ENCODE measurements around the gene RHBDD2.
A peak's percentile ranks its signal among the peaks of the same experiment; 100 is the strongest.

Gene RHBDD2

DNA sequence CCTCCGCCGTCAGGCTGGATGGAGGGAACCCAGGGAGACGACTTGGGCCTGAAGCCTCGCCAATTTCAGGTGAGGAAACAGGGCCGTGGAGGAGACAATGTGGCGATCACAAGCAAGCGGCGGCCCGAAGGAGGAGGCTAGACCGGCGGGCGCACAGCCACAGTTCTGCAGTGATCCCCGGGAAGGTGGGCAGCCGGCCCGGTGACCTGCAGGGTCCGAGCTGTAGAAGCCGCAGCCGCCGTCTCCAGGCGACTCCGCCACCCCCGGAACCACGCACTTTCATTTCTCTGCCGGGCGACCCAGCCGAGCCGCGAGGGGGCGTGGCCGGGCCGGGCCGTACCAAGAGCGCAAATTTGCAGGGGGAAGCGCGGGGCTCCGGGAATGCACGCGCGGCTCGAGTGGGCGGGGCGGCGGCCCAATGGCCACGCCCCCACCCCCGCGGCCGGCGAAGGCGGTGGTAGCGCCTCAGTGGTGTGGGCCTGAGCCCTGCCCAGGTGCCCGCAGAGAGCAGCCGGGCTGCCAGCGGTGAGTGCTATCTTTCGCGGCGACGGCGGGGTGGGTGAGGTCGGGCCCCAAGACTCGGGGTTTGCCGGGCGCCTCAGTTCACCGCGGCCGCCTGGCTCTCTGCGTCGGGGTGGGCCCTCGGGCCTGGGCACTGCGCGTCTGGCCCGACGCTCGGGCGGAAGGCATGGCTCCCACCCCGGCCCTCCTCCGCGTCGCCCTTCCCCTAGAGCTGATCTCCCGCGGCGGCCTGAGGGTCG, 36.0 kb downstream of the RHBDD2 start, which contains the start of gene POR:
TSS of gene POR (plus strand) at position 501 of the 761 bp plus-strand sequence. CDS start 38,847 bp downstream, outside the sequence.
- peak within 1 kb of the TSS; percentile 90 for H3K4me2 ChIP-seq (ENCODE audit: low read length)
- no peaks in the 10 kb centered on the region for H3F3A ChIP-seq (ENCODE audit: insufficient read depth, low read length)
- H3K36me3 ChIP-seq (ENCODE audit: insufficient read depth, low read length): no peaks in the 10 kb centered on the region; the same call in 1 of the 2 replicates
- H2AFZ ChIP-seq (ENCODE audit: low read length): no peak within 1 kb of the TSS
- H3K9ac ChIP-seq (ENCODE audit: low read length): peak within 1 kb of the TSS; percentile 73
- H3K27me3 ChIP-seq (ENCODE audit: insufficient read depth, low read length): no peaks in the 10 kb centered on the region; the same call in 1 of the 2 replicates
- H3K79me2 ChIP-seq (ENCODE audit: insufficient read depth, low read length): peaks cover 4% of the 10 kb centered on the region; the same call in 1 of the 2 replicates
- H3K27ac ChIP-seq (ENCODE audit: low read depth, low read length, poor library complexity, severe bottlenecking): peak within 1 kb of the TSS; percentile 6
- peaks cover 22% of the 10 kb centered on the region for H3K4me1 ChIP-seq (ENCODE audit: insufficient read depth, low read length, severe bottlenecking)
- no peak for TF ChIP-seq EZH2 (IDR thresholded peaks at IDR 0.05; ENCODE audit: borderline replicate concordance, low read length)
- TF ChIP-seq, protein P1, sequence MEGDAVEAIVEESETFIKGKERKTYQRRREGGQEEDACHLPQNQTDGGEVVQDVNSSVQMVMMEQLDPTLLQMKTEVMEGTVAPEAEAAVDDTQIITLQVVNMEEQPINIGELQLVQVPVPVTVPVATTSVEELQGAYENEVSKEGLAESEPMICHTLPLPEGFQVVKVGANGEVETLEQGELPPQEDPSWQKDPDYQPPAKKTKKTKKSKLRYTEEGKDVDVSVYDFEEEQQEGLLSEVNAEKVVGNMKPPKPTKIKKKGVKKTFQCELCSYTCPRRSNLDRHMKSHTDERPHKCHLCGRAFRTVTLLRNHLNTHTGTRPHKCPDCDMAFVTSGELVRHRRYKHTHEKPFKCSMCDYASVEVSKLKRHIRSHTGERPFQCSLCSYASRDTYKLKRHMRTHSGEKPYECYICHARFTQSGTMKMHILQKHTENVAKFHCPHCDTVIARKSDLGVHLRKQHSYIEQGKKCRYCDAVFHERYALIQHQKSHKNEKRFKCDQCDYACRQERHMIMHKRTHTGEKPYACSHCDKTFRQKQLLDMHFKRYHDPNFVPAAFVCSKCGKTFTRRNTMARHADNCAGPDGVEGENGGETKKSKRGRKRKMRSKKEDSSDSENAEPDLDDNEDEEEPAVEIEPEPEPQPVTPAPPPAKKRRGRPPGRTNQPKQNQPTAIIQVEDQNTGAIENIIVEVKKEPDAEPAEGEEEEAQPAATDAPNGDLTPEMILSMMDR (IDR thresholded peaks at IDR 0.05; ENCODE audit: low read length): no peak
- no peaks in the 10 kb centered on the region for H4K20me1 ChIP-seq (ENCODE audit: insufficient read depth, low read length)
- H3K9me2 ChIP-seq (ENCODE audit: low read depth, low read length): no peaks in the 10 kb centered on the region
- peak within 1 kb of the TSS; percentile 78 for H3K4me3 ChIP-seq (ENCODE audit: low read depth, low read length, poor library complexity, severe bottlenecking)
- H3K9me3 ChIP-seq (ENCODE audit: low read length): no peaks in the 10 kb centered on the region

DNA sequence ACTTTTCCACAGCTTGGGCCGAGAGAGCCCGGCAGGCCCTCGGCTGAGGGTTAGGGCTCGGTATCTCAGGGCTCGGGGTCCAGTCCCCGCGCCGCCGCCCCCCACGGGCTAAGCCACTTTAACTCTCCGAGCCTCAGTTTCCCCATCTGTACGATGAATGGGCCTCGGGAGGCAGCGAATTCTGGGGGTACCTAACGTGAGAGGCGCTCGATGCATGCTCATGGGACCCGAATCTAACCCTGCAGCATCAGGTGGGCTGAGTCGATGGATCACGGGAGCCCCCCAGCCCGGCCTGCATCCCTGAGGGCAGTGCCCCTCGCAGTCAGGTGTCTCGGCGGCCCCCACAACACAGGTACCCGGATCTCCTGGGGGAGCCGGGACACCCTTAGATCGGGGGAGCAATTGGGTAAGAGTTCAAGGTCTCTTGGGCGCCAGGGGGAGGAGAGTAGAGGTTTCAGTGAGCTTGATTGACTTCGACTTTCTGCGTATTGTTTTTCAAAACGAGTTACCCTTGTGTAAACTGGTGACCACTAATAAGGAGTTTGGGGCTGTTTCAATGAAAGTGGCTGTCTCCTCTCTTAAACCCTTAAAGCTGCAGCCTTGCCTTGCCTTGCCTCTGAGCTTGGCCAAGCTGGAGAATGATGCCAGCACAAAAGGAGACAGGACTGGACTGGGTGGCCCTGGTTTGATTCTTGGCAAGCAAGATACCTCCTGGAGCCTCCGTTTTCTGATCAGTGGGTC, 36.8 kb downstream of the RHBDD2 start:
- Histone ChIP-seq H3K9me2 (ENCODE audit: low read depth, low read length) (no peaks in the 10 kb centered on the region), H3K4me2 (ENCODE audit: low read length) (peak overlapping the region; percentile 90), H3K9me3 (ENCODE audit: low read length) (no peaks in the 10 kb centered on the region), H3K9ac (ENCODE audit: low read length) (peak overlapping the region; percentile 73), H3K36me3 (ENCODE audit: insufficient read depth, low read length) (no peaks in the 10 kb centered on the region; the same call in 1 of the 2 replicates), H3K27me3 (ENCODE audit: insufficient read depth, low read length) (no peaks in the 10 kb centered on the region), H3K4me3 (ENCODE audit: low read depth, low read length, poor library complexity, severe bottlenecking) (peak overlapping the region; percentile 78), H3K27ac (ENCODE audit: low read depth, low read length, poor library complexity, severe bottlenecking) (no peak overlapping the region), H4K20me1 (ENCODE audit: insufficient read depth, low read length) (no peaks in the 10 kb centered on the region), H2AFZ (ENCODE audit: low read length) (no peak overlapping the region), H3F3A (ENCODE audit: insufficient read depth, low read length) (no peaks in the 10 kb centered on the region), H3K79me2 (ENCODE audit: insufficient read depth, low read length) (peaks cover 4% of the 10 kb centered on the region; the same call in 1 of the 2 replicates), H3K4me1 (ENCODE audit: insufficient read depth, low read length, severe bottlenecking) (peaks cover 22% of the 10 kb centered on the region)
- TF ChIP-seq, protein P1 (IDR thresholded peaks at IDR 0.05; ENCODE audit: low read length): no peak
- no peak for TF ChIP-seq EZH2 (IDR thresholded peaks at IDR 0.05; ENCODE audit: borderline replicate concordance, low read length)

DNA sequence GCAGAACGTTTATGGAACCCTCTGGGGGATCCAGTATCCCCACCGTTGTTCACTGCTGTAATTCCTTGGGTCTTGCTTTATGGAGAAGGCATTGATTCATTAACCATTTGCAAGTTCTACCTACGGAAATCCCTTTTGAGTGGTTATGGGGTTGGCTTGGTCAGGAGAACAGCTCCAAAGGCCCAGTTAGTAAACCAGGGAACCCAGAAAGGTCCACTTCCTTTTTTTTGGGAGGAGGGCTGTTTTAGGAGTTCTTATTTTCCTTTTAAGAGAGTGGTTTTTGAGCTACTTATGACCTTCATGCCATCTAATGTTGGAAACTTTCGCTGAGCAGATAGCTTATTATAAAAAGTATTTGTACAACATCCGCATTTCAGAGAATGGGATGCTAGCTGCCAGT, 37.4 kb downstream of the RHBDD2 start:
- H3K9me2 ChIP-seq (ENCODE audit: low read depth, low read length): no peaks in the 10 kb centered on the region
- H3K4me1 ChIP-seq (ENCODE audit: insufficient read depth, low read length, severe bottlenecking): peaks cover 22% of the 10 kb centered on the region
- H3K79me2 ChIP-seq (ENCODE audit: insufficient read depth, low read length): peaks cover 4% of the 10 kb centered on the region; the same call in 1 of the 2 replicates
- no peaks in the 10 kb centered on the region for H3K27me3 ChIP-seq (ENCODE audit: insufficient read depth, low read length)
- H3K27ac ChIP-seq (ENCODE audit: low read depth, low read length, poor library complexity, severe bottlenecking): no peak overlapping the region
- no peaks in the 10 kb centered on the region; the same call in 1 of the 2 replicates for H3K36me3 ChIP-seq (ENCODE audit: insufficient read depth, low read length)
- no peaks in the 10 kb centered on the region for H4K20me1 ChIP-seq (ENCODE audit: insufficient read depth, low read length)
- H3F3A ChIP-seq (ENCODE audit: insufficient read depth, low read length): no peaks in the 10 kb centered on the region
- H3K4me3 ChIP-seq (ENCODE audit: low read depth, low read length, poor library complexity, severe bottlenecking): peak overlapping the region; percentile 78
- no peaks in the 10 kb centered on the region for H3K9me3 ChIP-seq (ENCODE audit: low read length)
- no peak overlapping the region for H2AFZ ChIP-seq (ENCODE audit: low read length)
- no peak for TF ChIP-seq EZH2 (IDR thresholded peaks at IDR 0.05; ENCODE audit: borderline replicate concordance, low read length)
- peak overlapping the region; percentile 73; the same call in 1 of the 2 replicates for H3K9ac ChIP-seq (ENCODE audit: low read length)
- peak overlapping the region; percentile 90 for H3K4me2 ChIP-seq (ENCODE audit: low read length)

Measured in OCI-LY1 (cell line).